GM12878 (cell line): ENCODE measurements around the gene ZNF652. TPM values are rescaled to one million over a fixed set of nuclear protein-coding genes. Genes with fewer than 3 reads are reported as not detected.

ENCODE experiments used
- ATAC-seq: fragments of 200-7000 bp; cut with Tn5 transposase; 3 replicates; pipeline ENCODE4 v1.9.1; 2020; ENCODE audit warnings: mild to moderate bottlenecking, moderate library complexity
- BruUV-seq: library from RNA; stranded (reverse); fragments of 400-500 nt; replicated peaks from 2 replicates; lab custom pipeline; 2021; lab: Mats Ljungman, UMichigan
- CTCF ChIA-PET: fragments of 300-600 bp; sonication (Branson Sonifier 250); formaldehyde crosslinking; extraction: SDS; loops from one replicate; lab custom pipeline; 2021; ENCODE audit warnings: inconsistent platforms; lab: Yijun Ruan, JAX
- POLR2A ChIA-PET: fragments of 350-600 bp; formaldehyde crosslinking; extraction: SDS; loops from one replicate; lab custom pipeline; 2021; ENCODE audit warnings: inconsistent platforms; lab: Charles Lee
- RAD21 ChIA-PET: fragments of 300-600 bp; sonication (Branson Sonifier 250); formaldehyde crosslinking; loops from one replicate; lab custom pipeline; 2023; ENCODE audit warnings: antibody characterized with exemption; ENCODE audit not compliant: unreplicated experiment; lab: Charles Lee
- SMC1A ChIA-PET: fragments of 300-600 bp; sonication (Branson Sonifier 250); formaldehyde crosslinking; loops from one replicate; lab custom pipeline; 2023; ENCODE audit not compliant: unreplicated experiment, uncharacterized antibody; lab: Charles Lee
- DNase-seq: peaks from one replicate; pipeline ENCODE4 v3.0.0-alpha.2; 2011; ENCODE audit warnings: low read depth, low spot score
- FAIRE-seq: peaks from 3 replicates; lab custom pipeline; 2011; peaks lifted over from hg19 to GRCh38; lab: Jason Lieb, UNC
- H2AFZ ChIP-seq: 2 replicates; pipeline ENCODE4 v1.6.0; 2011; ENCODE audit warnings: low read depth, low read length, control low read depth; ENCODE audit not compliant: control insufficient read depth
- H3K27ac ChIP-seq: 2 replicates; pipeline ENCODE4 v1.5.1; 2011; ENCODE audit warnings: control low read depth; ENCODE audit not compliant: control insufficient read depth, insufficient read depth
- H3K27me3 ChIP-seq, 2 experiments: replicated peaks in 1 of 2; 2 replicates each; pipeline versions ENCODE4 v1.6.0 to v1.6.1; 2011; ENCODE audit warnings: low read length in 1 of 2; ENCODE audit not compliant: control insufficient read depth in 2 of 2, insufficient read depth in 2 of 2
- H3K36me3 ChIP-seq, 2 experiments: 2 replicates each; pipeline ENCODE4 v1.5.1; 2011; ENCODE audit warnings: low read length in 1 of 2; ENCODE audit not compliant: control insufficient read depth in 2 of 2, insufficient read depth in 2 of 2
- H3K4me1 ChIP-seq: 2 replicates; pipeline ENCODE4 v1.6.1; 2011; ENCODE audit warnings: mild to moderate bottlenecking, low read length, moderate library complexity, mixed read lengths; ENCODE audit not compliant: control insufficient read depth, insufficient read depth
- H3K4me2 ChIP-seq: 2 replicates; pipeline ENCODE4 v1.6.0; 2011; ENCODE audit warnings: control low read depth; ENCODE audit not compliant: control insufficient read depth, insufficient read depth
- H3K4me3 ChIP-seq: fragments of 200-600 bp; sonication (generic); 2 replicates; pipeline ENCODE4 v1.5.1; 2016
- H3K79me2 ChIP-seq: 2 replicates; pipeline ENCODE4 v1.6.0; 2011; ENCODE audit warnings: low read length; ENCODE audit not compliant: control insufficient read depth, insufficient read depth
- H3K9ac ChIP-seq: 2 replicates; pipeline ENCODE4 v1.8.0; 2011; ENCODE audit warnings: low read length, control low read depth, mixed read lengths; ENCODE audit not compliant: control insufficient read depth, insufficient read depth
- H3K9me3 ChIP-seq: replicated peaks from 3 replicates; pipeline ENCODE4 v1.5.1; 2011; ENCODE audit warnings: mild to moderate bottlenecking, low read length; ENCODE audit not compliant: control insufficient read depth, insufficient read depth
- H4K20me1 ChIP-seq: 2 replicates; pipeline ENCODE4 v1.6.0; 2011; ENCODE audit not compliant: control insufficient read depth, insufficient read depth
- ATF7 ChIP-seq: fragments of 450-650 bp; IDR thresholded peaks from 2 replicates; pipeline ENCODE4 v1.6.1; 2016; ENCODE audit warnings: low read depth, mild to moderate bottlenecking
- BACH1 ChIP-seq: fragments of 450-650 bp; IDR thresholded peaks from 2 replicates; pipeline ENCODE4 v1.6.1; 2017; ENCODE audit warnings: mild to moderate bottlenecking, borderline replicate concordance
- BHLHE40 ChIP-seq, 2 experiments: fragments of 450-650 bp in 1 of 2; IDR thresholded peaks; 2 replicates each; pipeline ENCODE4 v1.6.1; 2011 to 2017; ENCODE audit warnings: low read depth in 2 of 2, borderline replicate concordance in 1 of 2, improper control_type of control experiment in 1 of 2, low read length in 1 of 2, mild to moderate bottlenecking in 1 of 2
- CEBPB ChIP-seq, 2 experiments: fragments of 150-350 bp in 1 of 2; IDR thresholded peaks; 2 replicates each; pipeline ENCODE4 v1.6.1; 2012 to 2014; ENCODE audit warnings: low read depth in 2 of 2, low read length in 2 of 2, borderline replicate concordance in 1 of 2, inconsistent platforms in 1 of 2
- CHD2 ChIP-seq: IDR thresholded peaks from 2 replicates; pipeline ENCODE4 v1.6.1; 2011; ENCODE audit warnings: low read depth, low read length, improper control_type of control experiment, borderline replicate concordance
- ETV6 ChIP-seq, 2 experiments: fragments of 450-650 bp in 1 of 2; IDR thresholded peaks in 1 of 2; conservative IDR thresholded peaks in 1 of 2; 2 replicates each; pipeline ENCODE4 v1.6.1; 2014; ENCODE audit warnings: antibody characterized with exemption in 1 of 2, borderline replicate concordance in 1 of 2, low read depth in 1 of 2, mild to moderate bottlenecking in 1 of 2, moderate library complexity in 1 of 2
- HCFC1 ChIP-seq: fragments of 150-350 bp; IDR thresholded peaks from 2 replicates; pipeline ENCODE4 v1.6.1; 2014; ENCODE audit warnings: low read length
- HDGF ChIP-seq: fragments of 450-650 bp; IDR thresholded peaks from 2 replicates; pipeline ENCODE4 v1.6.1; 2016; ENCODE audit warnings: antibody characterized with exemption
- KDM1A ChIP-seq: fragments of 200-600 bp; sonication (generic); IDR thresholded peaks from 2 replicates; pipeline ENCODE4 v1.6.1; 2016; ENCODE audit warnings: borderline replicate concordance
- MLLT1 ChIP-seq: fragments of 450-650 bp; IDR thresholded peaks from 2 replicates; pipeline ENCODE4 v1.6.1; 2016; ENCODE audit warnings: mild to moderate bottlenecking
- NFIC ChIP-seq: IDR thresholded peaks from 2 replicates; pipeline ENCODE4 v1.6.1; 2012; ENCODE audit warnings: low read depth, mild to moderate bottlenecking, inconsistent platforms, low read length, moderate library complexity
- NR2C2 ChIP-seq: IDR thresholded peaks from 2 replicates; pipeline ENCODE4 v1.6.1; 2011; ENCODE audit warnings: borderline replicate concordance, low read depth; ENCODE audit not compliant: control insufficient read depth, insufficient read length
- POLR2A ChIP-seq: IDR thresholded peaks from 2 replicates; pipeline ENCODE4 v1.6.1; 2011; ENCODE audit warnings: low read depth, mild to moderate bottlenecking, low read length
- RAD51 ChIP-seq: fragments of 450-650 bp; IDR thresholded peaks from 2 replicates; pipeline ENCODE4 v1.6.1; 2016; ENCODE audit warnings: moderate library complexity, mild to moderate bottlenecking, inconsistent platforms
- SIN3A ChIP-seq: IDR thresholded peaks from 2 replicates; pipeline ENCODE4 v1.6.1; 2012; ENCODE audit warnings: low read depth, low read length, improper control_type of control experiment
- ZNF24 ChIP-seq: fragments of 450-650 bp; IDR thresholded peaks from 2 replicates; pipeline ENCODE4 v1.6.1; 2017; ENCODE audit warnings: antibody characterized with exemption, mild to moderate bottlenecking
- ZNF622 ChIP-seq: fragments of 450-650 bp; IDR thresholded peaks from 2 replicates; pipeline ENCODE4 v1.6.1; 2017; ENCODE audit warnings: mild to moderate bottlenecking, inconsistent platforms
- WGBS: methylation state at CpG from one replicate; pipeline ENCODE4 v1.1.6; 2016; ENCODE audit warnings: low lambda C conversion rate; ENCODE audit not compliant: insufficient replicate concordance, insufficient coverage; ENCODE audit errors: missing lambda C conversion rate; 5-methylcytosine and 5-hydroxymethylcytosine counted together
- in situ Hi-C: fragments of 300-500 bp; cut with MboI; formaldehyde crosslinking; loops from 9 replicates; pipeline ENCODE4 v1.14.3; 2018; ENCODE audit warnings: mixed read lengths
- intact Hi-C: fragments of 100-400 bp; cut with micrococcal nuclease; formaldehyde crosslinking; loops from one replicate; pipeline ENCODE4 v1.14.2; 2022; ENCODE audit not compliant: unreplicated experiment
- polyA plus RNA-seq, 11 experiments: library from polyadenylated mRNA; depleted of rRNA in 4 of 11; unstranded in 6 of 11; stranded (reverse) in 5 of 11; fragments of >200 nt; fragmentation: Nextera tagmentation in 4 of 11; fragmentation: Illumina TruSeq in 1 of 11; extraction: Ambion mirVana in 4 of 11; extraction: Trizol in 1 of 11; gene quantifications; 1 replicate in 1 of 11; 2 replicates in 10 of 11; pipeline versions ENCODE4 v1.2.1 to v1.2.3, GENCODE V29; 2011 to 2016; ENCODE audit warnings: inconsistent platforms in 2 of 11, missing spikeins in 2 of 11, low read depth in 1 of 11
- total RNA-seq, 4 experiments: library from RNA; depleted of rRNA in 3 of 4; stranded (reverse); fragments of >200 nt in 3 of 4; fragmentation: Illumina TruSeq in 1 of 4; extraction: Trizol in 1 of 4; gene quantifications; 2 replicates each; pipeline versions ENCODE4 v1.2.1 to v1.2.3, GENCODE V29; 2013 to 2021
- TF ChIP-seq, protein P1 (sequence below): IDR thresholded peaks from 2 replicates; pipeline ENCODE4 v1.6.1; 2011; ENCODE audit warnings: low read depth, mild to moderate bottlenecking, low read length, moderate library complexity, borderline replicate concordance; ENCODE audit errors: extremely low read depth

Gene ZNF652
- total and polyA plus RNA-seq, 10 of the 15 experiments (the other 5 are each of a cell fraction or from before 2014, with no cell fraction given): 3.4 to 13.1 (median 8.7) TPM

GRCh38 chr17:49249292-49249794 lies 112.7 kb downstream of the ZNF652 start:
- peak; percentile 21; the same call in 2 of the 3 replicates for ATAC-seq
- intact Hi-C loops (no loop called here), in situ Hi-C loops (no loop called here)
- no TSS peak for BruUV-seq
- H3K4me3 ChIP-seq: no peak overlapping the region
- H3K4me2 ChIP-seq: no peak overlapping the region
- H3K9ac ChIP-seq: no peak overlapping the region
- RAD21 ChIA-PET: no interaction called here
- POLR2A ChIA-PET: no interaction called here
- no peak for DNase-seq
- no peak for FAIRE-seq
- CTCF ChIA-PET: no interaction called here
- no peak overlapping the region for H2AFZ ChIP-seq
- H3K79me2 ChIP-seq: no peaks in the 10 kb centered on the region
- H3K36me3 ChIP-seq: no peaks in the 10 kb centered on the region
- SMC1A ChIA-PET: interaction anchor here (0.5 to 1.1 kb wide), 2 partner anchors 70 to 71 kb away, joined by 3 to 4 read pairs; no protein-coding TSS in a partner anchor
- no peaks in the 10 kb centered on the region for H4K20me1 ChIP-seq
- under 1% methylated on average over 10 of the region's 10 CpGs for WGBS
- TF ChIP-seq NFIC (no peak), NR2C2 (no peak), ZNF24 (no peak), CHD2 (no peak), HDGF (no peak), SIN3A (no peak), BACH1 (no peak), ZNF622 (no peak), CEBPB (IDR thresholded peaks at IDR 0.05; ENCODE audit: borderline replicate concordance in 1 of 2, low read depth in 2 of 2, low read length in 2 of 2) (no peak), POLR2A (no peak), ATF7 (no peak), HCFC1 (no peak), MLLT1 (no peak), KDM1A (no peak), BHLHE40 (IDR thresholded peaks at IDR 0.05; ENCODE audit: borderline replicate concordance in 1 of 2, low read depth in 2 of 2, low read length in 1 of 2) (no peak), ETV6 (conservative IDR thresholded peaks at IDR 0.05 in 1 of 2, IDR thresholded peaks at IDR 0.05 in 1 of 2; ENCODE audit: borderline replicate concordance in 1 of 2, low read depth in 1 of 2) (no peak), RAD51 (no peak)
- TF ChIP-seq, protein P1, sequence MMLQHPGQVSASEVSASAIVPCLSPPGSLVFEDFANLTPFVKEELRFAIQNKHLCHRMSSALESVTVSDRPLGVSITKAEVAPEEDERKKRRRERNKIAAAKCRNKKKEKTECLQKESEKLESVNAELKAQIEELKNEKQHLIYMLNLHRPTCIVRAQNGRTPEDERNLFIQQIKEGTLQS: no peak
- no peaks in the 10 kb centered on the region for H3K9me3 ChIP-seq
- no peak overlapping the region for H3K27ac ChIP-seq
- no peaks in the 10 kb centered on the region for H3K4me1 ChIP-seq
- peaks cover 2% of the 10 kb centered on the region in 2 experiments; a peak in 3 of 4 replicates for H3K27me3 ChIP-seq
